Muscle of arm (tissue), 12 donors: ENCODE results near the gene ZCCHC2. TPM values are rescaled to one million over a fixed set of nuclear protein-coding genes. Genes with fewer than 3 reads are reported as not detected.

Experiments
- DNase-seq: peaks from one replicate; pipeline ENCODE4 v3.0.0-alpha.2; 2013
- polyA plus RNA-seq, 12 donors: library from polyadenylated mRNA; unstranded; fragments of 120-200 nt; gene quantifications; one replicate each; pipeline ENCODE4 v1.2.1, GENCODE V29; 2013; ENCODE audit not compliant: insufficient read length in 12 of 12

ZCCHC2 gene
- polyA plus RNA-seq, 12 donors: 8.0 to 19.9 (median 9.7) TPM; not detected in 1

DNA sequence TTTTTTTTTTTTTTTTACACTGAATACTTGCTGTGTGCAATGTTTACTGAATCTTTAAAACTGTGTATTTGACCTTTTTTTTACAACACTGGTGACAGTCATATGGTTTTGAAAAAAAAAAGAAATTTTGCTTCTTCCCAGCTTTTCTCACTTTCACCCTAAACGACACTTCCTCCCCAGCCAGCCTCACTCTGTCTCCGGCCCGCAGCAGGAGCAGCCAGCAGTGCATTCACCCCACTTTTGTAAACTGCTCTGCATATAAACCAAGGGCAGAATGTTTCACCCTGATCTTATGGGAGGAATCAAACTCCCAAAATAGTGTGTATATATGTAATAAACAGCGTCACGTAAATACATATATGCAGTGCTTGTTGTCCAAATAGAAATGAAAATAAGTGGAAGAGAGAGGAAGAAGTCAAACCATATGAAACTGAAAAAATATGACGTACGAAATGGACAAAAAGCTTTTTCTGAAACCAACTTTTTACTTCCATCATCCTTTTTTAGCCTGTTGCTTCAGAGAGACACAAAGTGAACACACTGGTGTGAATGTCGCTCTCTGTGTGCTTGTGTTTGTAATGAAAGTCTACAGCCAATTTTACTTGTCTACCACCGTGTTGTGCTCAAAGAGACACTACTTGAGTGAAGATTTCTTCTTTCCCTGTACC lies 54.2 kb downstream of the ZCCHC2 start:
- no peak for DNase-seq

DNA sequence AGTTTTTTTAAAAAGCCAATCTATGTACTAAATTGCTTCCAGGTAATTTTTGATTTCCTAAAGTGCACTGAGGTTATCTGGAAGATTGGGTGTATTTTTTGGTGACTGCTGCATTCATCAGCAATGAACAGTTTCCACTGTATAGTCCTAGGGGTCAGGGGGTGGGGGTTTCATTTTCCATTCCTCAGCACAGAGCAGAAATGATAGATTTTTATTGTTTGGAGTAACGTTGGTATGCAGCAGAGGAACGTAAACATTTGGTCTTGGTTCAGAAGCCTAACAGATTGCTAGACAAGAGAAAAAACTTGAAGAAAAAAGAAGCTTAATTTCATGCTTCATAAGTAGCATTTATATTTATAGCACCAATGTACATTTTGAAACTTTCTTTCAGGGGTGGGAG lies 54.9 kb downstream of the ZCCHC2 start:
- no peak for DNase-seq

- DNase-seq: no peak
Measured at GRCh38 chr18:62578980-62579511, 56.2 kb downstream of the ZCCHC2 start.

DNA sequence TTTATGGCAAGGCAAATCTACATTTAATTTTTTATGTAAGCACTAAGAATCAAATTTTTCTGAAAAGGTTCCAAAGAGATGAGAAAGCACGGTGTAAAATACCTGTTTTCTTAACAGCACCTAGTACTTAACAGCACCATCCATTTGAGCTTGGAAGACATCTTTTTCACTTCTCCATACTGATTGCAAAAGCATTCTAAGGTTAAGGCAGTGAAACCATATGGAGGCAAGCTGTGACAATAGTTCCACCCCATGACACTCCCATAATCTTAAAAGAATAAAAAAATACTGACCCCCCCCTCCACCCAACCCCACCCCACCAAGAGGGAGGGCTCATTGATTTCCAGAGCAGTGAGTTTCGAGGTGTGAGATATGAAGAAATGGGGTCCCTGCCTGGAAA lies 60.6 kb downstream of the ZCCHC2 start:
- DNase-seq: no peak

- DNase-seq: peak; percentile 89
Measured at GRCh38 chr18:62584241-62585120, 61.7 kb downstream of the ZCCHC2 start.

GRCh38 chr18:62585274-62586150 lies 62.7 kb downstream of the ZCCHC2 start:
- no peak for DNase-seq

DNA sequence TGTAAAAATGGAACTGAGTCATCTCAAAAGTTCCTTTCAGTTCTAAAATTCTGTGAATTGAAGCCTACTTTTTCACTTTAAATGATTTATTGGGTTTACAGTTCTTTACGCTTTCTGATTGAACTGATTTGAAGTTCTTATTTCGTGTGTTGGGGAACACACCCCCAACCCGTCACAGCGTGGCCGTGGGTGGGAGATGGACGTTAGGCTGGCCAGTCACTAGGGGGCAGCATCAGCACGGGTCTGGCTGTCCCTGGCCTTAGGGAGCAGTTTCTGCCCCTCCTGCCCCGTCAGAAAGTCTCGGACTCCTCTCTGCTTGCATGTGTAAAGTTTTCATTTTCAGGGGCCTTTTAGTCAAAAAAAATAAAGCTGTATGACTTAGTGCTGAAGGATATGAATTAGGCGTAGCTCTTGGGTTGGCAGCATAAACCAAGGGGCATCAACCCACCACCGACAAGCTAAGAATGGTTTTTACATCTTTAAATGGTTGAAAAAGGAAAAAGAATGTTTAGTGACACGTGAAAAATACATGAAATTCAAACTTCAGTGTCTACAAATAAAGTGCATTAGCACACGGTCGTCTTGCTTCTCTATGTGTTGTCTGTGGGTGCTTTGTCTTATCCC lies 63.4 kb downstream of the ZCCHC2 start:
- DNase-seq: peak; percentile 65

DNA sequence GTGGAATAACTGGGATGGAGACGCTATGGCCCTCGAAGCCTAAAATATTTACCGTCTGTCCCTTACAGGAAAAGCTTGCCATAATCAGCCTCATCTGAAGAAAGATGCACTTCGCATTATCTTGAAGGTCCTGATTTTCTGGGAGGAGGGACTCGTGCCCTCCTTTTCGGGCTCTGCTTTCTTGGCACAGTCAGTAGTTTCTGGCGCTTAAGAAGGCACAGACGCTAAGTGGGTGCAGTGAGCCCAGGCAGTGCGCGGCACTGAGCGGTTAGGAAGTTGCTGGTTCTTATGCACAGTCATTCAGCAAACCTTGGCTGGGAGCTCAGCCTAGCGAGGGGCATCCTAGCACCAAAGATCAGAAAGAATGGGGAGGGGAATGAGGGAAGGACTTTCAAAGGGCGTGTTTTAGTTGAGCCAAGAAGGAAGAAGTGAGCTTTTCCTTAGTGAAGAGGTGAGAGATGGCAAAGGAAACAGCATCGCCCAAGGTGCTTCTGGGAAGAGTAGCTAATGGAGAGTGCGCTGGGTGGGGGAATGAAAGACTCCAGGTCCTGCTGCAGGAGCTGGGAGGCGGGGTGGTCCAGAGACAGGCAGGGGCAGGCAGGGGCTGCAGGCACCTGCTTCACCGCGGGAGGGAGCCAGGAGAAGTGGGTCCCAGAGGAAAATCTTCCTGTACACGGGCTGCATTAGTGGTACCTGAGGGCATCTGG lies 64.1 kb downstream of the ZCCHC2 start:
- no peak for DNase-seq

- no peak for DNase-seq
Measured at GRCh38 chr18:62587689-62588088, 64.9 kb downstream of the ZCCHC2 start.

GRCh38 chr18:62588217-62588616 lies 65.4 kb downstream of the ZCCHC2 start:
- DNase-seq: no peak

GRCh38 chr18:62590799-62591590 lies 68.2 kb downstream of the ZCCHC2 start:
- no peak for DNase-seq

- DNase-seq: peak; percentile 38
Measured at GRCh38 chr18:62596145-62597005, 73.5 kb downstream of the ZCCHC2 start.

- DNase-seq: no peak
Measured at GRCh38 chr18:62601871-62602270, 79.0 kb downstream of the ZCCHC2 start.

GRCh38 chr18:62602706-62603105 lies 79.9 kb downstream of the ZCCHC2 start:
- no peak for DNase-seq

DNA sequence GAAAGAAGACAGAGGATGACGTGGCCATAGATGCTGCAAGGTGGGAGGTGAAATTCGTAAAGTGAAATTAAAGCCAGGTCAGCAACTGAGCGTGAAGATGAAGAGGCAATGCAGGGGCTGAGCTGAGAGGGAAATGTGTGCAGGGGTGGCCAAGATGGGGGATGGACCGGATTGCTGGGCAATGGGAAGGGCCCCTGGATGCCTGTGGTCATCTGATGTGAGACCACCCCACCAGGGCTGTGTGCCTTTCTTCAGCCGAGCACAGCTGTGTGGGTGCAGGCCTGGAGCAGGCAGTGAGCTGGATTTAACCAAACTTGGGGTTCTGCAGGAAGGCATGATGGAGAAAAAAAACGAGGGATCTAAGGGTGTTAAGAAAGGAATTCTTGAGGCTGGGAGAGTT lies 80.4 kb downstream of the ZCCHC2 start:
- no peak for DNase-seq

DNA sequence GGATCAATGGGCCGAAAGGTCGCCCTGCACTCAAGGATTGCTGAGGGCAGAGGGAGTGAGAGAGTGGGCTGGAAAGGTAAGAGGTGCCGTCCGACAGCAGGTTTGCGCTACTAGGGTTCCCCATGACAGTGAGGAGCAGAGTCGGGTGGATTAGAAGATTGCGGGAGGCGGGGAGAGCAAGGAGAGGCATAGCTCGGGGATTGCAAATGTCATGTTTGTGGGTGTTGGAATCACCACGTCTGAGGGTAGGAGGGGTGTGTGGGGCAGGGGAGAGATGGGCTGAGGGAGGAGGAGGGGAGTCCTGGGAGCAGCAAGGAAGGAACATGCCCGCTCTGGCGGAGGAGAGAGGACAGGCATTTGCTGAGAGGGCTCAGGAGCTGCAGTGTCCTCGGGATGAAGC lies 81.2 kb downstream of the ZCCHC2 start:
- DNase-seq: no peak

- DNase-seq: no peak
Measured at GRCh38 chr18:62605685-62606084, 82.9 kb downstream of the ZCCHC2 start.

GRCh38 chr18:62606106-62606505 lies 83.3 kb downstream of the ZCCHC2 start:
- no peak for DNase-seq

DNA sequence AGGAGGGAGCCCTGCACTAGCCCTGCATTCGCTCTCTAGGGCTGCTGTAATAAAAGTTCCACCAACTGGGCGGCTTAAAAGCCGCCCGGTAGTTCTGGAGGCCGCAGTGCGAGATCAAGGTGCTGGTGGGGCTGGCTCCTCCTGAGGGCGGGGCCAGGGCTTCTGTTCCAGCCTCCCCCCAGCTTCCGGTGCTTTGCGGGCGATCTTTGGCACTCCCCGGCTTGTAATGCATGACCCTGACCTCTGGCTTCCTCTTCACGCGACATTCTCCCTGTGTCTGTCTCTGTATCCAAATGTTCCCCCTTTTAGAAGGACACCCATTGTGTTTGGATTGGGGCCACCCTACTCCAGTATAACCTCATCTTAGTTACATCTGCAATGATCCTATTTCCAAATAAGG lies 84.5 kb downstream of the ZCCHC2 start:
- no peak for DNase-seq
